Activated effector memory CD4-positive, alpha-beta T cell treated with anti-CD3 and anti-CD28 coated beads, Interleukin-2, amount 50 U/mL, for 16 hours (primary cell): ENCODE measurements around the gene DDIT4.
A peak's percentile ranks its signal among the peaks of the same experiment; 100 is the strongest.

ENCODE experiments used
- DNase-seq: peaks from one replicate; pipeline ENCODE4 v3.0.0-alpha.2; 2020

The DDIT4 gene, protein sequence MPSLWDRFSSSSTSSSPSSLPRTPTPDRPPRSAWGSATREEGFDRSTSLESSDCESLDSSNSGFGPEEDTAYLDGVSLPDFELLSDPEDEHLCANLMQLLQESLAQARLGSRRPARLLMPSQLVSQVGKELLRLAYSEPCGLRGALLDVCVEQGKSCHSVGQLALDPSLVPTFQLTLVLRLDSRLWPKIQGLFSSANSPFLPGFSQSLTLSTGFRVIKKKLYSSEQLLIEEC

DNA sequence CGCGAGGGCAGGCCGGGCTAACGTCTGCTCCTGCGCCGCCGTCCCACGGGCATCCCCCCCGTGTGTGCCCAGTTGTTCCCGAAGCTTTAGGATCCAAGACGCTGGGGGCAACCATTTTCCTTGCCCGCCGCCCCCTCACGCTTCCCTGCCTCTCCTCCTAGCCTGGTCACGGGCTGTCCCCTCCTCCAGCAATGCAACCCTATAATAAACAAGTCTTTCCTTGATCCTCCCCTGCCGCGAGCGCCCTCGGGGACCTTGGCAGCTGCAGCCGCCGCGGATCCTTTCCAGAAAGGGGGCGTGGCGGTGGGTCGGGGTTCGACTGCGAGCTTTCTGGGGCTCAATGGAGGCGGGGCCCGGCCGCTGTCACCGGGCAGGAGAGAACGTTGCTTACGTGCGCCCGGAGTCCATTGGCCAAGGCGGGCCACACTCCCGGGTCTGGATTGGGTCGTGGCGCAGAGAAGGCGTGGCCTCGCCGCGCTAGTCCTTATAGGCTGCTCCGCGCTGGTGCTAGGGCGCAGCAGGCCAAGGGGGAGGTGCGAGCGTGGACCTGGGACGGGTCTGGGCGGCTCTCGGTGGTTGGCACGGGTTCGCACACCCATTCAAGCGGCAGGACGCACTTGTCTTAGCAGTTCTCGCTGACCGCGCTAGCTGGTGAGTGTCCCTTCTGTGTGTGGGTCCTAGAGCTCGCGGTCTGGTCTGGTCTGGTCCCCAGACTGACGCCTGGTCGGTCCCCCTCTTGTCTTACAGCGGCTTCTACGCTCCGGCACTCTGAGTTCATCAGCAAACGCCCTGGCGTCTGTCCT, at the start of gene DDIT4:
DDIT4 (plus strand) TSS at position 515 of the 803 bp plus-strand sequence. CDS start 293 bp downstream, outside the sequence.
- DNase-seq: peak; percentile 99

DNA sequence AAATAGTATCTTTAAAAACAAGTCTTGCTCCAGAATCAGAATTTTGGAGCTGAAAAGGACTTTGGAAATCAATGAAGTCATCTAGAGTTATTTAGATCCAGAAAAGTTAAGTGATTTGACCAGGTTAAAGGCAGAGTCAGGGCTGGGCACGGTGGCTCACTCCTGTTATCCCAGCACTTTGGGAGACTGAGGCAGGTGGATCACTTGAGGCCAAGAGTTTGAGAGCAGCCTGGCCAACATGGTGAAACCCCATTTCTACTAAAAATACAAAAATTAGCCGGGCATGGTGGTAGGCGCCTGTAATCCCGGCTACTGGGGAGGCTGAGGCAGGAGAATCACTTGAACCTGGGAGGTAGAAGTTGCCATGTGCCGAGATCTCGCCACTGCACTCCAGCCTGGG, 49.5 kb upstream of the DDIT4 start:
- DNase-seq: peak; percentile 46

DNA sequence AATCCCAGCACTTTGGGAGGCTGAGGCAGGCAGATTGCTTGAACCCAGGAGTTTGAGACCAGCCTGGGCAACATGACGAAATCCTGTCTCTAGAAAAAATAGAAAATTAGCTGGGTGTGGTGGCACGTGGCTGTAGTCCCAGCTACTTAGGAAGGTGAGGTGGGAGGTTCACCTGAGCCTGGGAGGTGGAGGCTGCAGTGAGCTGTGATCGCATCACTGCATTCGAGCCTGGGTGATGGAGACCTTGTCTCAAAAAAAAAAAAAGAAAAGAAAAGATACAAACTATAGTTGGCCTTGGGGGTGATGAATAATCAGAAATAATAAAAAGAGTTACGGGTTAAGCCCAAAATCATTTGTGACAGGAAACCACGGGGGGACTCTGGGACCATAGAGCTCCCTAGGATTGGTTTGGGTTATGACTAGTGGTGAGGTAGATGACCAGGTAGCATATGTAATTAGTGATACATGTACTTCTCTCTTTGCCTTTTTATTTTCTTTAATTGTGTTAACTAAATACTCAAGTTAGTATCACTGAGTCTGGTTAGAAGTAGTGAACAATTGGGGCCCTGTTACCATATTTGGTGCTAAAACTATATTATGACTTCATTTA, 47.2 kb upstream of the DDIT4 start:
- peak; percentile 17 for DNase-seq

DNA sequence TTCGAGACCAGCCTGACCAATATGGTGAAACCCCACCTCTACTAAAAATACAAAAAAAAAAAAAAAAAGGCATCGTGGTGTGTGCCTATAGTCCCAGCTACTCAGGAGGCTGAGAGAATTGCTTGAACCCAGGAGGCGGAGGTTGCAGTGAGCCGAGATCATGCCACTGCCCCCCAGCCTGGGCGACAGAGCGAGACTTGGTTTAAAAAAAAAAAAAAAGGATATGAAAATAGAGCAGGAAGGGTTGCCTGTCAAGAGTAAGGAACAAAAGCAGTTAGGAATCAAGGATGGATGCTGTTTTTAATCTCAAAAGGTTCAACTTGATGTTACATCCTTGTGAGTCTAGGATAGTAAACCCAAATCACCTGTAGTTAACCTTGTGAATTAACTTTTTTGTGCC, 45.9 kb upstream of the DDIT4 start:
- no peak for DNase-seq

DNA sequence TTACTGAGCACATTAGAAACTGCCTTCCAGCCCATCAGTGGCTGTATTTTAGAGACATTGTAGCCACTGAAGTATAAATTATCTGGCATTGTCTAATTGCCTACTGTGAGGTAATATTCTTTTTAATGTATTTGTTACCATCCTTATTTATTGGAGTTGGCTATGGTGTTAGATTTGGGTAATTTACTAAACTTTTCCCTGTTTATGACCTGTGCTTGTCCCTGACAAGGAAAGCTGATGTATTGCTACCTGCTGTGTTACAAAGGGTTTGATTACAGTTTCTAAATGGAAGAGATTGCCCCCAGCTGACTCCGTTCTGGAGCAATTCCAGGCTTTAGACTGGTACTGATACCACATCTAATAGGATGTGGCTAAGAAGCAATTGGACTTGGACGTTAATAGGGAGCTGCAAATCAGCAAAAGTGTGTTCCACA, 45.4 kb upstream of the DDIT4 start:
- no peak for DNase-seq

DNA sequence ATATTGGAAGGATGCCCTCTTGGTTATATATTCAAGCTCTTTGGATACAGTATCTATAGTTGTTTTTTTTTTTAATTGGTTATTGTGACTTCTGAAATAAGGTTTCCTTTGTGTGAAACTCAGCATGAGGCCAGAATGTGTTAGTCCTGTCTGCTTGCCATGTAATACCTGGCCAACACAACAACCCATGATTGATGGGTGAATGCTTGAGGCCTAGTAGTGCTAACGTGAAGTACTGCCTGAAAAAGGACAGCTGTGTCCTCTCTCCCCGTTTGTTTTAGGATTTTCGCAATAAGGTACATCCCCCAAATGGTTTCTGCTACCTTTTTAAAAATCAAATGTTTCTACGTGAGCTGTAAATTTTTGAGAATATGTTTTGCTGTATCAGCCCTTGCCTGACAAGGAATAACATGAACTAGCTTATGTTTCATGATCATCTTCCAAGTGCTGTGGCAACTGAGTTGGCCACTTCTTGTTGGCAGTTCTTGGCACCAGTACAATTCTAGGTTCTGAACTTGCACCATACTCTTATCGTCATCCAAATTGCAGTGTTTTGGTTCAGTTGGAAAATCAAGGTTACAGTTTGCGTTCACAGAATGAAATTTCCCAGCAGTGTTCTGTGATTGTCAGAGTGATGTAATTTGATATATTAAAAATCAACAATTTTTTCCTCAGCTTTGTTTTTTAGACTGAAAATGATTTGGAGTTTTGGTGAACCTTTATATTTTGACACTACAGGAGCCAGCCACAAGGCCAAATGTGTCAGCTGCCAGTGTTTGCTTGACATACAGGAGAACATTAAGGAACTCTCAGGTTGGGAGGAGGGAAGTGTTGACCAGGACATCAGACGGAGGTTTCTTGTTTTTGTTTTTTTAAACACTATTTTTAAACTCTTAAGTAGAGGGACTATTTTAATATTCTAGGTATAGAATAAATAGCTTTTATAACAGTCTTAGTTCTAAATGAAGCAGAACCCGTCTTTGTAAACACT, 44.2 kb upstream of the DDIT4 start:
- no peak for DNase-seq

DNA sequence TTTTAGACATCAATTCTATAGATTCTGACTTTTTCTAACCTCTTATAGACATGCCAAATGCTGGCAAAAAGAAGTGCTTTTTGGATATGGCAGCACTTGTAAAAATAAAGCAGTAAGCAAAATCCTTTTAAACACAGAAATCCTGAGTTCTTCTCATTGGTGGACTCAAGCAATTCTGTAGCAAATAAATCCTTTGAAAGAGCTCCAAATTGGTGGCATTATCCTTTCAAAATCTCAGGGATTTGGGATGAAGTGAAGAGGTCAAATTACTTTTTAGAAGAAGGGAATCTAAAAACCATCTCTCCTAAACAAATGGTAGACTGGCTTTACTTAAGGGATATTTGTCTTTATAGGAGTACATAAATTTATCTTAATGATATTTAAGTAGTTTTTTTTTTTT, 40.1 kb upstream of the DDIT4 start:
- no peak for DNase-seq

DNA sequence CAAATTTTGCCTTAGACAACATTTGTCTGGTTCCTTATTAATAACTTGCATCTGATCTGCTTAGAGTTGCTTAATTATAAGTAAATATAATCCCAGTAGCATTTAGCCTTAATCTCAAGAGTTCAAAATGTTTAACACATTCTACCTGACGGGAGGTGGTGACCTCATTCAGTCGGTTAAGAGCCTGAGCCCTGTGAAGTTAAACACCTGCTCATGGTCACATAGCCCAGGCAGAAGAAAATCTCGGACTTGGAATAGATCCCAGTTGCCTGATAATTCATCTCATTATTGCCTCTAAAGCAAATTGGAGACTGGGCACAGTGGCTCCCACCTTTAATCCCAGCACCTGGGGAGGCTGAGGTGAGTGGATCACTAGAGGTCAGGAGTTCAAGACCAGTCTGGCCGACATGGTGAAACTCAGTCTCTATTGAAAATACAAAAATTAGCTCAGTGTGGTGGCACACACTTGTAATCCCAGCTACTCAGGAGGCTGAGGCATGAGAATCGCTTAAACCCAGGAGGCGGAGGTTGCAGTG, 39.1 kb upstream of the DDIT4 start:
- peak; percentile 1 for DNase-seq

DNA sequence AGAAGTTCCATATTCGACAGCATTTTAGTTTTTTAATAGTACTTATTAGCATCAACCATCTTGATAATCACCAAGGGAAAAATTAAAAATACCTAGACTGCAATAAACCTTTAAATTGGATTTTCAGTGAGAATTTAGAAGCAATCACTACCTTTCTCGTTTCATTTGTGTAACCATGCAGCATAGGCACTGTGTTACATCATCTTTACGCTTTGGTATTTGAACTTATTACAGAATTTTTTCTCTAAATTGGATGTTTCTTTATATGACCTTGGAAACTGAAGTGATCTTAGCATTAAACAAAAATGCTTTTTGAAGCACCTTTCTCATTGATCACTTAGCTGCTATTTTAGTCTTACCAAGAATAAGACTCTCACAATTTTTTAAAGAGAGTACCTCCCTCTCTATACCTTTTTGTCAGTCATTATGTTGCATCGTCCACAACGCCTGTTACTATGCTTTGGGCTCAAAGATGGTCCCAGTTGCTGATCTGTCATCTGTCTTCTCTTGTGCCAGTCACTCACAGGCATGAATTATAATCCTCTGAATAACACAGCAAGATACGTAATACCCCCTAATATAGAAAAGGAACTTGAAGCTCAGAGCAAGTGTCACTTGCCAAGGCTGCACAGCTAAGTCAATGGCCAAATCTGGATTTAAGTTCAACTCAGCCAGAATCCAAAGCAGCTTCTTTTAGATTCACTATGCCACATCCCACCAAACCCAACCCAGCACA, 38.0 kb upstream of the DDIT4 start:
- no peak for DNase-seq

DNA sequence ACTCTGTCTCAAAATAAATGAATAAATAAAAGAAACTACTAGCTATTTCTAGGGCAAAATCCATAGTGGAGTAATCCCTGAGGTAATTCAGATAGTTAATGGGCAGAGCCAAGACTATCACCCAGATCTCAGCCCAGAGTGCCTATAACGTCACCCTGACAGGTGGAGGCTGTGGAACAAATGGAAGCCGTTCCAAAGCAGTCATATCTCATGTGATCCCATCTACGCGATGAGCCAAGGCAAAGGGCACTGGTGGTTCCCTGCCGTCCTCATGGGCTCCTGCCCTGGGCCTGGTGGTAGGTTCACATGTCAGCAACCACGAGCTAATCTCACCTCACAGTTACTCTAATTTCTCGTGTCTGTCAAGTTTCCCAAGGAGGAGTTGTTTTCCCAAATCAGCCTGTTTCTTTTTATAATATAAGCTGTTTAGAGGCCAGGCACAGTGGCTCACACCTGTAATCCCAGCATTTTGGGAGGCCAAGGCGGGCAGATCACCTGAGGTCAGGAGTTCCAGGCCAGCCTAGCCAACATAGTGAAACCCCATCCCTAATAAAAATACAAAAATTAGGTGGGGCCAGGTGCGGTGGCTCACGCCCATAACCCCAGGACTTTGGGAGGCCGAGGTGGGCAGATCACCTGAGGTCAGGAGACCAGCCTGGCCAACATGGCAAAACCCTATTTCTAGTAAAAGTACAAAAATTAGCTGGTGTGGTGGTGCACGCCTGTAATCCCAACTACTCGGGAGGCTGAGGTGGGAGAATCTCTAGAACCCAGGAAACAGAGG, 35.1 kb upstream of the DDIT4 start:
- DNase-seq: no peak

DNA sequence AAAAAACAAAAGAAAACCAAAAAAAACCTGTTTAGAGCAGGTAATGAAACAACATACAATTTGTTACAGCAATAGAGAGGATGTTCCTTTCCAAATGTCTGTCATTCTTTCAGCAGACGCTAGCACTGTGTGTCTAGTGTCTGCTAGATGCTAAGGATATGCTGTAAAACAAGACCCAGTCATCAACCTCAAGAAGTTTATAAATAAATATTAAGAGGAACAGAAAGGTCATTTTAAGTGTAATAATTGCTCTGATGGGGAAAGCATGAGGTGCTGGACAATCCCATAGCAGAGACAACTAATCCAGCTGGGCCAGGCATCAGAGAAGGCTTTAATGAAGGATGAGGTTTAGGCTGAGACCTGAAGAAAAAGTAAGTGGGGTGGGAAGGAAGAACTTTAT, 34.3 kb upstream of the DDIT4 start:
- no peak for DNase-seq

DNA sequence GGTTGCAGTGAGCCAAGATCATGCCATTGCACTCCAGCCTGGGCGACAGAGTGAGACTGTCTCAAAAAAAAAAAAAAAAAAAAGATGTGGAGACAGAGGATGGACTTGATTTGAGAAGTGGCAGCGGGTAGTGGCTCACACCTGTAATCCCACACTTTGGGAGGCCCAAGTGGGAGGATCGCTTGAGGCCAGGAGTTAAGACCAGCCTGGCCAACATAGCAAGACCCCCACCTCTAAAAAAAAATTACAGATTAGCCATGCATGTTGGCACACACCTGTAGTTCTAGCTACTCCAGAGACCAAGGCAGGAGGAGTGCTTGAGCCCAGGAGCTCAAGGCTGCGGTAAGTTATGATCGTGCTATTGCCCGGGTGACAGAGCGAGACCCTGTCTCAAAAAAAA, 33.4 kb upstream of the DDIT4 start:
- no peak for DNase-seq

DNA sequence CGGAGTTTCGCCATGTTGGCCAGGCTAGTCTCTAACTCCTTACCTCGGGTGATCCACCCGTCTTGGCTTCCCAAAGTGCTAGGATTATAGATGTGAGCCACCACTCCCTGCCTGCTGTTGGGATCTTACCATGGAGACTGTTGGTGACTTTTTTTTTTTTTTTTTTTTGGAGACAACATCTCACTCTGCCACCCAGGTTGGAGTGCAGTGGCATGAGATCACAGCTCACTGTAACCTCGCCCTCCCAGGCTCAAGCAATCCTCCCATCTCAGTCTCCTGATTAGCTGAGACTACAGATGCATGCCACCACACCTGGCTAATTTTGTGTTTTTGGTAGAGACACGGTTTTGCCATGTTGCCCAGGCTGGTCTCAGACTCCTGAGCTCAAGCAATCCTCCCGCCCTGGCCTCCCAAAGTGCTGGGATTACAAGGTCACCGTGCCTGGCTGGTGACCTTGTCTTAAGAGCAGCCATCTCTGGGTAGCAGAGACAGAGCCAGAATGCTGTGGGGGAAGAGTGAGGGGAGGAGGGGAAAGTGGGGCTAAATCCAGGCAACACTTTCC, 32.0 kb upstream of the DDIT4 start:
- DNase-seq: no peak

DNA sequence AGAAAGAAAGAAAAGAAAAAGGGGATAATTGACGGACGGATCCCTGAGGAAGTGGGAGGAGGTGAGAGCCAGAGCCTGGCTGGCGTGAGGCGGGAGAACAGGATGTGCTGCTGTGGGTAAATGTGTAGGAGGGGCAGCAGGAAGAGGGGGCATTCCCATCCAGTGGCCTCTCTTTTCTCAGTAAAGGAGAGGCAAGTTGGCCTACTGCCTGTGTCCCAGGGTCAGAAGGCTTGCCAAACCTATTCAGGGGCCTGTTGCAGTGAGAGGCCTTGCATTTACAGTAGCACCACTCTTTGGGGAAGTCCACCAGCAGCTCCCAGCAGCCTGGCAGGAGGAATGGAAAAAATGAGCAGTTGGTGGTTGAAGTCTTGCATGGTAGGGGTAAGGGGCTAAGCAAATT, 31.0 kb upstream of the DDIT4 start:
- no peak for DNase-seq

DNA sequence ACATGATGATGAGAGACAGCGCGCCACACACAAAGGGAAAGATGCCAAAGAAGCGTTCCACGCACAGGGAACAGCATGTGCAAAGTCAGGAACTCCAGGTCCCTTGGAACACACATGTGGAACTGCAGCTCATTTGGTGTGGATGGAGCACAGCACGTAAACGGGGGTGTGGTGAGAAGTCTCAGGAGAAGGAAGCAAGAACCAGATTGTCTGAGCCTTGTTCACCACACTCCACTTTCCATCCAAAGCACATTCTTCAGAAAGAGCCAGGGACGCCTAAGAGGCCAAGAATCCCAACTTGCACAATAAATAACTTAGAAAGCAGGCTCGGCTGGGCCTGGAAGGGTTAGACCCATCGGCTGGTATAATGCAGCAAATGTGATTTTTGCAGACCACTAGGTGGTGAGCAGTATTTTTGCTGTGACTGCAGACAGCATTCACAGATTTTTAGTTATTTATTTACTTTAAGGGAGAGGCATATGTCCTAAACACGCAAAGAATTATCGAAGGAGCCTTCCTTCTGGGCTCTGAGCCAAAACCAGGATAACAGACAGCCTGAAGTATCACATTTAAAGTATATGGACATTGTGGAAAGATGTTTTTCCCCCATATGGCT, 29.8 kb upstream of the DDIT4 start:
- DNase-seq: no peak

DNA sequence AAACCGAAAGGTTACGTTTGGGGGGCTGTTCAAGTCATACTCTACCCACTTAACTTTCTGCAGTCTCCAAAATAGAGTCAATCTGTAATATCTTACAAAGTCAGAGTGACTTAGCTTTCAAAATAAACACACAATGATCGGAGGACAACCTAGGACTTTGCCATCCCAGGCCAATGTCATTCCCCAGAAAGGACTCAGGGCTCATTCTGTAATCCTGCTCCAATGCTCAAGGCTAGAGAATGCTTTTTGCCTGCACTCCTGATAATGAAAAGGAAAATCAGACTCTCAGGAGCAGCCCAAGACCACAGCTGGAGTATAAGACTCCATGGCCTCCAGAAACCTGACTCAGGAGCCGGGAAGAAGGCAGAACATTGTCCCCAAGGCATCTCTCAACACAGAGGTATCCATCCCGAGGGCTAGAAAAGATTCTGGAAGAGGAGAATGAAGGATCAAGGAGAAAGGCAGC, 29.1 kb upstream of the DDIT4 start:
- no peak for DNase-seq

DNA sequence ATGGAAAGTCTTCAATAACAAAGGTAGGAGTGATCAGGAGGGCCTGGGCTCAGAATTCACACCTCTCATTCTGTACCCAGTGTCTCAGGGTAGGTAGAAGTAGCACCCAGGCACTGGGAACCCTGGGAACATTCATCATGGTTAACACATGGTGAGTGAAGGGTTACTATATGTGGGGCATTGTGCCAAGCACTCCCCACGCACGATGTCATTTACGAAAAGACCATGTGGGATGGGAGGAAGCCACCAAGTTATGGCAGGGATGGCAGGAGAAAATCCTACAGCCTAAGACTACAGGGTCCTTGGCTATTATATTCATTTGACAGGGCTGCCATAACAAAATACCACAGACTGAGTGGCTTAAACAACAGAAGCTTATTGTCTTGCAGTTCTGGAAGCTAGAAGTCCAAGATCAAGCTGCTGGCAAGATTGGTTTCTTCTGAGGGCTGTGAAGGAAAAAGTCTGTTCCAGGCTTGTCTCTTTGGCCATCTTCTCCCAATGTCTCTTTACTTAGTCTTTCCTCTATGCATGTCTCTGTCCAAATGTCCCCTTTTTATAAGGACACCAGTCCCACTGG, 27.7 kb upstream of the DDIT4 start:
- DNase-seq: no peak

DNA sequence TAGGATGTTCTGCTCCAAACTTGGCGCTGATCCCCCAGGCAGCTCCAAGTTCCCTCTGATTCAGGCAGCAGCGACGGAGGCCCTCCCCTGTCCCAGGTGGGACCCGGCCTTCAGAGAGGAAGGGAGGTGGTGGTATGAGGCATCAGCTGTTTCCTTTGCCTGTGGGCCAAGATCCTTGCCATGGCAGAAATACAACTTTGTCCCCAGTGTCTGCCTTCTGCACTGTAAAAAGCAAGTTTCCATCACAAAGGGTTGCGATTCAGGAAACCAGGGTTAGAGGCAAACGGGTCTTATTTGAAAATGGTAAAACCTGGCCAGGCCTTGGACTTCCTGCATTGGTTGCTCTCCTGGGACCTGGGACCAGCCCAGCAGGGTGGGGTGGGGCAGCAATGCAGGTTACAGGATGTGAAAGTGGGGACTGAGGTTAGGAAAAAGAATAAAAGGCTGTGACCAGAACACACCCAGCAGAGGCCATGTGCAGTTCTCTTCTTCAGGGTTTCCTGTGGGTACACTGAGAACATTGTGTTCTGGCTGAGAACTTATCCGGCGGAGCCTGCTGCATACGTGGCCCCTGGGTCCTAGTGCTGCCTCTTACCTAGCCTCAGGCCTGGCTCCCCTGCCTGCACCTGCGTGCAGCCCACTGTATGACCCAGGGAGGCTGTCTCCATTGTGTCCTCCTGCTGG, 25.1 kb upstream of the DDIT4 start:
- DNase-seq: peak; percentile 87
